Endometrial microvascular endothelial cells (primary cell): ENCODE results near the gene PRODH2. TPM values are rescaled to one million over a fixed set of nuclear protein-coding genes. Genes with fewer than 3 reads are reported as not detected.

ENCODE experiments used
- in situ Hi-C: cut with HindIII; loops from 2 replicates; pipeline ENCODE4 v1.10.0; 2017; ENCODE audit warnings: low sequenced_read_pairs, low pct_unique_long_range_greater_than_20kb; ENCODE audit errors: inconsistent ontology term
- total RNA-seq: library from RNA; depleted of rRNA; stranded (reverse); fragments of >200 nt; gene quantifications from one replicate; pipeline ENCODE4 v1.2.3, GENCODE V29; 2015; ENCODE audit errors: inconsistent ontology term

The PRODH2 gene
- total RNA-seq: not detected

GRCh38 chr19:35812220-35813042, at the start of gene PRODH2:
TSS of gene PRODH2 (minus strand) at chr19:35812845. CDS start at chr19:35812805, 40 bp downstream.
- in situ Hi-C loops: no loop called here

- in situ Hi-C loops: no loop called here
Observed at GRCh38 chr19:35861640-35862160, 49.1 kb upstream of the PRODH2 start.

DNA sequence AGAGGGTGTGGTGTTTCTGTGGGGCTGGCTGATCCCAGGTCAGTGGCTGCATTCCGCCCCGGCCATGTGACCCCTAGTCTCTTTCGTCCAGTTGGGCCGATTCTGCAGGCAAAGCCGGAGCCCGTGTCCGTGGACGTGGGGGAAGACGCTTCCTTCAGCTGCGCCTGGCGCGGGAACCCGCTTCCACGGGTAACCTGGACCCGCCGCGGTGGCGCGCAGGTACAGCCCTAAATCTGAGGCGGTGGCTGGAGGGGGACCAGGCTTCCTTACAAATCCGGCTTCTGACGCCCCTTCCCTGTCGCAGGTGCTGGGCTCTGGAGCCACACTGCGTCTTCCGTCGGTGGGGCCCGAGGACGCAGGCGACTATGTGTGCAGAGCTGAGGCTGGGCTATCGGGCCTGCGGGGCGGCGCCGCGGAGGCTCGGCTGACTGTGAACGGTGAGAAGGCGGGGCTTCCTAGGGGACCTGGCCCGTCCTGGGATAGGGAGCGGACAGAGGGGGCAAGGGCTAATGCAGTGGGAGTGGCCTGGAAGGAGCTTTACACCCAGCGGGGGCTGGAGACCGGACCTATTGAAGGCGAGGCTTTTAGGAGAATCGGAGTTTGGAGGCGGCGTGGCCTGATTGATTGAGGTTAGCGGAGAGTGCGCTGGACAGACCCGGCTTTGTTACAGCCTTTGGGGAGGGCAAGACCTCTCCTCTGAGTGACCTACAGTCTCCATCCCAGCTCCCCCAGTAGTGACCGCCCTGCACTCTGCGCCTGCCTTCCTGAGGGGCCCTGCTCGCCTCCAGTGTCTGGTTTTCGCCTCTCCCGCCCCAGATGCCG, 48.4 kb upstream of the PRODH2 start:
- in situ Hi-C loops: no loop called here

GRCh38 chr19:35860436-35860817, 47.8 kb upstream of the PRODH2 start:
- in situ Hi-C loops: no loop called here

DNA sequence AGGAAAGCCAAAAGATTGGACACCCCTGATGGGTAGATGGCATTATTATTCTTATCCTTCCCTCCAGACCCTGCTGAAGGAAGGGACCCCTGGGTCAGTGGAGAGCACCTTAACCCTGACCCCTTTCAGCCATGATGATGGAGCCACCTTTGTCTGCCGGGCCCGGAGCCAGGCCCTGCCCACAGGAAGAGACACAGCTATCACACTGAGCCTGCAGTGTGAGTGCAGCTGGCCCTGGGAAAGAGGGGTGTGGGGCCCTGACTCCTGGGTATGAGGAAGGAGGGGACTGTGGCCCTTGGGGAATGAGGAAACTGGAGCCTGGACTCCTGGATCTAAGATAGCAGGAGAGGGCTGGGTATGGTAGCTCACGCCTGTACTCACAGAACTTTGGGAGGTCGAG, 46.8 kb upstream of the PRODH2 start:
- in situ Hi-C loops: no loop called here

- in situ Hi-C loops: no loop called here
Observed at GRCh38 chr19:35858311-35858710, 45.7 kb upstream of the PRODH2 start.

DNA sequence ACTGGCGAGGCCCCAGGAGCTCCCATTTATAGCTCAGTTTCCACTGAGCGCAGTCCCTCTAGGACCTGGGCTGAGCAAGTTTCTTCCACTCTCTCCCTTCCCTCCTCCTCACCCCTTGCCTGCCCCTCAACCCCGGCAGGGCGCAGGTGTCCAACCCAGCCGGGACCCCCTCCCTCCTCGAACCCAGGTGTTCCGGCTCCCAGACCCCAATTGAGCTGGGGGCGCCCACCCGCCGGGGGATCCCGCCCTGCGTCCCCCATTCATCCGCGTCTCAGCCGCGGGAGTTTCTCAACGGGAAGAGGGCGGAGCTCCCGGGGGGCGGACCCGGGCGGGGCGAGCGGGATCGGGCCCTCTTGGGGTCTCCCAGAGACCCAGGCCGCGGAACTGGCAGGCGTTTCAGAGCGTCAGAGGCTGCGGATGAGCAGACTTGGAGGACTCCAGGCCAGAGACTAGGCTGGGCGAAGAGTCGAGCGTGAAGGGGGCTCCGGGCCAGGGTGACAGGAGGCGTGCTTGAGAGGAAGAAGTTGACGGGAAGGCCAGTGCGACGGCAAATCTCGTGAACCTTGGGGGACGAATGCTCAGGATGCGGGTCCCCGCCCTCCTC, 44.0 kb upstream of the PRODH2 start, which contains the start of gene KIRREL2:
KIRREL2 (plus strand) TSS at position 366 of the 604 bp plus-strand sequence; CDS start at position 575, 209 bp downstream.
- in situ Hi-C loops: no loop called here

DNA sequence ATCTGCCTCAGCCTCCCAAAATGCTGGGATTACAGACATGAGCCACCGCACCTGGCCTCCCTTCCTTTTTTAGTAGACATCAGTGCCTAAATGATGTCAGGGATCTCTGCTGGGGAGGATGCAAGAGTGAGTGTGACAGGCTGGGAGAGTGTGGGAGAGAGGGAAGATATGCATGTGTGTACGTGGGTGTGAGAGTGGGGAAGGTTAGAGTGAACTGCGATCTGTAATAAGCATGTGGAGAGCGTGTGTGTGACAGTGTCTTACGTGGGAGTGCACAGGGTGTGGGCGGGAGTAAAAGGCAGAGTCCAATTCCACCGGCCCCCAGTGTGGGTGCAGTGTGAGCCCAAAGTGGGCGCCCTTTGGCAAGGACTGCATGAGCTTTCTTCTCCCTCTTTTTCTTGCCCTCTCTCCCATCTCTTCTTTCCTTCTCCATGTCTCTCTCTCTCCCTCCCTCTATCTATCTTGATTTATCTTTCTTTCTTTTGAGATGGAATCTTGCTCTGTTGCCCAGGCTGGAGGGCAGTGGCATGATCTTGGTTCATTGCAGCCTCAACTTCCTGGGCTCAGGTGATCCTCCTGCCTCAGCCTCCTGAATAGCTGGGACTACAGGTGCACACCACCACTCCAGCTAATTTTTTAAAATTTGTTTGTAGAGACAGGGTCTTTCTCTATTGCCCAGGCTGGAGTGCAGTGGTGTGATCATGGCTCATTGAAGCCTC, 40.6 kb upstream of the PRODH2 start:
- in situ Hi-C loops: no loop called here

DNA sequence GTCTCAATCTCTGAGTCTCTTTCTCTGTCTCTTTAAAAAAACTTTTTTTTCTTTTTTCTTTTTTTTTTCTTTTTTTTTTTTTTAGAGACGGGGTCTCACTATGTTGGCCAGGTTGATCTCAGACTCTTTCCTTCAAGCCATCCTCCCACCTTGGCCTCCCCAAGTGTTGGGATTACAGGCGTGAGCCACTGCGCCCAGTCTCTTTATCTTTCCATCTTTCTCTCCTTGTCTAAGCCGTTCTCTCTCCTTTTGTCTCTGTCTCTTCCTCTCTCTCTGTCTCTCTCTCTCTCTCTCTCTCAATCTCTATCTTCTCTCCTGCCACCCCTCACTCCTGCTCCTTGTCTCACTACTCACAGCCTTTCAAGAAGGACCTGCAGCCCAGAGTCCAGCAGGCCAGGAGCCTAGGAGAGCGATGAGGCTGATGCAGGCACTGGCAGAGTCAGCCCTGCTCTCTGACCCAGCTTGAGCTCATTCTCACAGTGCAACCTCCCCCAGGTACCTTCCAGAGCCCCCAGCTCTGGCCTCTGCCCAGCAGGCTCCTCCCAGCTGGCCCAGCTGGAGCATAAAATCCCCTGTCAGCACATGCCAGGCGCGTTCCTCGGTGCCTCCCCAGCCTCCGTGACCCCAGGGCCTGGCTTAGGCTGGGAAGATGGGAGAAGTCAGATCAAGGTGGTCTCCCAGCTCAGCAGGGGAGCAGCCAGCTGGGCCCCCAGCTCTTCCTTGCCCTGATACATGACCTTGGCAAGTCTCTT, 39.6 kb upstream of the PRODH2 start, which contains the start of gene NPHS1:
NPHS1 (minus strand) TSS at position 476 of the 752 bp plus-strand sequence. CDS start 667 bp downstream, outside the sequence.
- in situ Hi-C loops: no loop called here

DNA sequence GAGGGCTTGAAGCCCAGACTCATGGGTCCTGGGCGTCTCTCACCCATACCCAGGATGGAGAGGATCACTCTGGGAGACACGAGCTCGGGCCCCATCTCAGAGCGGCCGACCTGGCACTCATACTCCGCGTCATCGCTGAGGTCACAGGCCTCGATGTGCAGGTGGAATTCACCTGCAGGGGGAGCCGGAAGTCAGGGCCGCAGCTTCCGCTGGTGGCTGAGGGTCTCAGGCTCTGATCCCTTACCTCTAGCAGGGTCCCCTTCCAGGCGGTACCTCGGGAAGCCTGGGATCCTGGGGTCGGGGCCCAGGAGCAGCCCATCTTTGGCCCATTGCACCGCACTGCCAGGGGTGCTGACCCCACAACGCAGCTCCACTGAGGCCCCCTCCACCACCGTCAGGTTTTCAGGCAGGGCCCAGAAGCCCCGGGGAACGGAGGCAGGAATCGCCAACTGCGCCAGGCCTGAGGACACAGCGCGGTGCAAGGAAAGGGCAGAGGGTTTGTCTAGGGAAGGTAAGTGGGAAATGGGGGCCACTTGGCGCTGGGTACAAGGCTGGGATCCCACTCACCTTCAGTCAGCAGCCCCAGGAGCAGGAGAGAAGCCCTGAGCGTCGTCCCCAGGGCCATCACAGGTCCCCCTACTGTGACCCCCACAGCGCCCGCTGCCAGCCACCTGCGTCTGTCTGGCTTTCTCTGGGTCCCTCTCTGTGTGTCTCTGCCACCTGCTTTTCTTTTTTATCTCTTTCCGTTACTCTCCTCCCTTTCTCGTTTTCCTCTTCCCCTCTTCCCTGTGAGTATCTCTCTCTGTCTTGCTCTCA, 38.8 kb upstream of the PRODH2 start:
- in situ Hi-C loops: no loop called here

DNA sequence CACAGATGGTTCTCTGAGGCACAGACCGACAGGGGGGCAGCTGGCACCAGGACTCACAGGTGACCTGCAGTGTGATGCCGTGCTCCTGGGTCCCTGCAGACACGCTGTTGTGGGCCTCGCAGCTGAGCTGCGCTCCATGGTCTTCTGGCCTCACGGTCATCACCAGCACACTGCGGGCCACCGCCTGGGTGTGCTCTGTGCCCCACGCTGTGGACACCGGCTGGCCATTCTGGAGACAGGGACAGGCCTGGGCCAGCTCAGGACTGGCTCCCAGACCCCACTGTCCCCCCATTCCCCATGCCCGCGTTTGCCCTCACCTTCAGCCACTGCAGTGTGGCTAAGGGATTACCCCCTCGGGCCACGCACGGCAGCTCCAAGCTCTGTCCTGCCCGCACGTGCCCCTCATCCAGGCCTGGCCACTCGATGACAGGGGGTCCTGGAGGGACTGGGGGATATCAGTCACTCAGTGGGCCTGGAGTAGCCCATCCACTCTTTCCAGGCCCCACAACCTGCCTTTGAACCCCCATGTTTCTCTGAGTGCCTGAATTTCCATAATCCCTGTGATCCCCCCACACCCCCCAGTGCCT, 36.4 kb upstream of the PRODH2 start:
- in situ Hi-C loops: no loop called here

GRCh38 chr19:35848486-35848885, 35.8 kb upstream of the PRODH2 start:
- in situ Hi-C loops: no loop called here

- in situ Hi-C loops: no loop called here
Observed at GRCh38 chr19:35847911-35848310, 35.3 kb upstream of the PRODH2 start.

DNA sequence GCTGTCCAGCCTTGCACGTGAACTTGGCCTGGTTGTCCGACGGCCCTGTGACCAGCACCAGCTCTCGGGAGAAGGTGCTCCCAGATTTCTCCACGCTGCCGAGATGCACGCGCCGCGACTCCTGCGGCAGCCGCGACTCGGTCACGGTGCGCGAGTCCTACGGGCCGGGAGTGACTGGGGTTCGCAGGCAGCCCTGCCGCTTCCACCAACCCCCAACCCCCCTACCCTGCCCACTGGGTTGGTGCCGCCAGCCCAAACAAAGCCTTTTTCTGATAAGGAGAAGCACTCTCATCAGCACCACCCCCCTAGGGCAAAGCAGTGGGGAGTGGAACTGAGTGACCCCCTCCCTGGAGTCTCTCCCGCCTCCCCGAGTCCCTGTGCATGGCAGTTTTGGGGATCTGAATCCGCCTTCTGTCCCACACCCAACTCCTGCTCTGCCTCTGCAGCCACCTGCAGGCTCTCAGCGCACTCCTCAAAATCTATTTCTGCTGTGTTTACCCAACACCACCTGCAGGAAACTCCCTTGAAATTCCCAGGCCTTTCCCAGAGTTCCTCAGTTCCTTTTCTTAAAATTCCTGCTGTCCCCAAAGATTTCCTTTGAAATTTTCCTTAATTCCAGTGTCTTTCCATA, 33.5 kb upstream of the PRODH2 start:
- in situ Hi-C loops: no loop called here

DNA sequence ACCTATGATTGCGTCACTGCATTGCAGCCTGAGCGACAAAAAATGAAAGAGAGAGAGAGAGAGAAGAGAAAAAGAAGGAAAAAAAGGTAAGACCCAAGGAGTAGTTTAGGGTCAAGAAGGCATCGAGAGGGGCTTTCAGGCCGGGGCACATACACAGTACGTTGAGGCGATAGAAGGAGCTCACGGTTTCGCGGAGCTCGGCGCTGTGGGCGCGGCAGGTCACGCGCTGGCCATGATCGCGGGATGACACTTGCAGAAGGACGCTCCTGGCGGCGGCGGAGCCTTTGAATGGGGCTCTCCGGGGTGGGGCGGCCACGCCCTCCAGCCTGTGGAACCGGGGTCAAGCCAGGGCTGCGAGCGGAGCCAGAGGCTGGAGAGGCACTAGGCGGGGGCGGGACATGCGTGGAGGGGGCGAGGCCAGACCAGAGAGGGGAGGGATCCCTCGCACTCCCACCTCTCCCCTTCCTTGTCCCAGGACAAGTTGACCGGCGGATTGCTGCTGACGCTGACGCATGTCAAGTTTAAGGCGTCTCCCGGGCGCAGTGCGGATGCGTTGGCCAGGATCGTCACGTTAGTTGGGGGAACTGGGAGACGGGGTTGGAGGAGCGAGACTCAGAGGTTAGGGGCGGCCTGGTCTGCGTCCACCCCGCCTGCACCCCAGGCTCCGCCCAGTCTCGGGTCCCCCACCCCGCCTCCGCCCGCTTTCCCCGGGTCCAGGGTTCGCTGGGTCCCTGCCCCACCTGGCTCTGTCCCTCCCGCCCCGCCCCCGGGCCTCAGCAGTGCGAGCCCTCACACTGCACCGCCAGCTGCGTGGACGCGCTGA, 32.8 kb upstream of the PRODH2 start:
- in situ Hi-C loops: no loop called here
